Effector CD8-positive, alpha-beta T cell (primary cell): ENCODE data around the gene CELA1.
A peak's percentile ranks its signal among the peaks of the same experiment; 100 is the strongest.

Source experiments
- DNase-seq: peaks from one replicate; lab custom pipeline; 2025; lab: John Stamatoyannopoulos, UW

CELA1 gene

GRCh38 chr12:51374856-51375255 lies 28.4 kb upstream of the CELA1 start:
- DNase-seq: no peak

- DNase-seq: no peak
Measured at GRCh38 chr12:51374361-51374760, 27.9 kb upstream of the CELA1 start.

GRCh38 chr12:51373187-51373586 lies 26.7 kb upstream of the CELA1 start:
- DNase-seq: no peak

GRCh38 chr12:51372021-51372420 lies 25.5 kb upstream of the CELA1 start:
- DNase-seq: no peak

GRCh38 chr12:51371295-51371953 lies 24.9 kb upstream of the CELA1 start:
- no peak for DNase-seq

- DNase-seq: no peak
Measured at GRCh38 chr12:51370667-51371066, 24.2 kb upstream of the CELA1 start.

- DNase-seq: no peak
Measured at GRCh38 chr12:51369581-51369980, 23.1 kb upstream of the CELA1 start.

- peak; percentile 72 for DNase-seq
Measured at GRCh38 chr12:51368640-51369517, 22.4 kb upstream of the CELA1 start.

- no peak for DNase-seq
Measured at GRCh38 chr12:51365276-51365675, 18.8 kb upstream of the CELA1 start.

- no peak for DNase-seq
Measured at GRCh38 chr12:51364001-51364400, 17.5 kb upstream of the CELA1 start.

GRCh38 chr12:51362747-51363342 lies 16.4 kb upstream of the CELA1 start:
- DNase-seq: no peak

- DNase-seq: no peak
Measured at GRCh38 chr12:51362307-51362706, 15.8 kb upstream of the CELA1 start.

GRCh38 chr12:51361161-51362016 lies 14.9 kb upstream of the CELA1 start:
- no peak for DNase-seq

GRCh38 chr12:51360315-51360714 lies 13.8 kb upstream of the CELA1 start:
- DNase-seq: no peak

GRCh38 chr12:51359851-51360250 lies 13.4 kb upstream of the CELA1 start:
- no peak for DNase-seq

GRCh38 chr12:51358496-51358895 lies 12.0 kb upstream of the CELA1 start:
- DNase-seq: no peak

GRCh38 chr12:51357374-51358047 lies 11.0 kb upstream of the CELA1 start:
- DNase-seq: no peak

GRCh38 chr12:51351913-51352532 lies 5.5 kb upstream of the CELA1 start:
- peak; percentile 14 for DNase-seq

GRCh38 chr12:51349026-51349425 lies 2.5 kb upstream of the CELA1 start:
- no peak for DNase-seq

- DNase-seq: no peak
Measured at GRCh38 chr12:51348116-51348515, 1.6 kb upstream of the CELA1 start.

GRCh38 chr12:51345681-51346080 lies 798 bp downstream of the CELA1 start:
- no peak for DNase-seq
